ENCODE results near the gene HPX.

DNA sequence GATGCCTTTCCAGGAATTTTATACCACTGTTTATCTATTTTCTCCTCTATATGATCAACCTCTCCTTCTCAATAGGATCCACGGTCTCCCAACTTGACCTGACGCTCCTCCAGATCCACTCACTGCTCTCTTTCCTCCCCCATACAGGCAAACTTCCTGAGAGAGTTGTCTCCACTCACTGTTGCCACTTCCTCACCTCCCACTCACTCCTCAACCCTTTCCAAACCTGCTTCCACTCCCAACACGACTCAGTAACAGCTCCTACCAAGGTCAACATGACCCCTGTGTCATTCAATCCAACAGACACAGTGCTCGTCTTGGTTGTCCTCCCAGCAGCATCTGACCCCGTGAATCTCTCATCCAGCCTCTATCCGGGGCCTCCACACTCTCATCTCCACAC, 25.0 kb downstream of the HPX start:
- TF ChIP-seq, protein P1, sequence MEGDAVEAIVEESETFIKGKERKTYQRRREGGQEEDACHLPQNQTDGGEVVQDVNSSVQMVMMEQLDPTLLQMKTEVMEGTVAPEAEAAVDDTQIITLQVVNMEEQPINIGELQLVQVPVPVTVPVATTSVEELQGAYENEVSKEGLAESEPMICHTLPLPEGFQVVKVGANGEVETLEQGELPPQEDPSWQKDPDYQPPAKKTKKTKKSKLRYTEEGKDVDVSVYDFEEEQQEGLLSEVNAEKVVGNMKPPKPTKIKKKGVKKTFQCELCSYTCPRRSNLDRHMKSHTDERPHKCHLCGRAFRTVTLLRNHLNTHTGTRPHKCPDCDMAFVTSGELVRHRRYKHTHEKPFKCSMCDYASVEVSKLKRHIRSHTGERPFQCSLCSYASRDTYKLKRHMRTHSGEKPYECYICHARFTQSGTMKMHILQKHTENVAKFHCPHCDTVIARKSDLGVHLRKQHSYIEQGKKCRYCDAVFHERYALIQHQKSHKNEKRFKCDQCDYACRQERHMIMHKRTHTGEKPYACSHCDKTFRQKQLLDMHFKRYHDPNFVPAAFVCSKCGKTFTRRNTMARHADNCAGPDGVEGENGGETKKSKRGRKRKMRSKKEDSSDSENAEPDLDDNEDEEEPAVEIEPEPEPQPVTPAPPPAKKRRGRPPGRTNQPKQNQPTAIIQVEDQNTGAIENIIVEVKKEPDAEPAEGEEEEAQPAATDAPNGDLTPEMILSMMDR (conservative IDR thresholded peaks at IDR 0.05; ENCODE audit: low read depth, low read length) = no peak
- no peak for TF ChIP-seq POLR2A (IDR thresholded peaks at IDR 0.05; ENCODE audit: low read depth, low read length)
- no peak for TF ChIP-seq MXI1 (IDR thresholded peaks at IDR 0.05; ENCODE audit: borderline replicate concordance, low read depth, low read length)
- no peak for TF ChIP-seq BHLHE40 (IDR thresholded peaks at IDR 0.05; ENCODE audit: low read depth, low read length)
- no peak for TF ChIP-seq RFX5 (IDR thresholded peaks at IDR 0.05; ENCODE audit: low read depth, low read length)
- no peak for TF ChIP-seq FOS (IDR thresholded peaks at IDR 0.05; ENCODE audit: low read depth, low read length)
- no peak for TF ChIP-seq RCOR1 (IDR thresholded peaks at IDR 0.05; ENCODE audit: insufficient replicate concordance, low read length)
- no peak for TF ChIP-seq SMC3 (IDR thresholded peaks at IDR 0.05; ENCODE audit: low read depth, low read length)
- TF ChIP-seq, protein P2, sequence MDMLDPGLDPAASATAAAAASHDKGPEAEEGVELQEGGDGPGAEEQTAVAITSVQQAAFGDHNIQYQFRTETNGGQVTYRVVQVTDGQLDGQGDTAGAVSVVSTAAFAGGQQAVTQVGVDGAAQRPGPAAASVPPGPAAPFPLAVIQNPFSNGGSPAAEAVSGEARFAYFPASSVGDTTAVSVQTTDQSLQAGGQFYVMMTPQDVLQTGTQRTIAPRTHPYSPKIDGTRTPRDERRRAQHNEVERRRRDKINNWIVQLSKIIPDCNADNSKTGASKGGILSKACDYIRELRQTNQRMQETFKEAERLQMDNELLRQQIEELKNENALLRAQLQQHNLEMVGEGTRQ (IDR thresholded peaks at IDR 0.05; ENCODE audit: low read depth, low read length) = no peak
- TF ChIP-seq, protein P3, sequence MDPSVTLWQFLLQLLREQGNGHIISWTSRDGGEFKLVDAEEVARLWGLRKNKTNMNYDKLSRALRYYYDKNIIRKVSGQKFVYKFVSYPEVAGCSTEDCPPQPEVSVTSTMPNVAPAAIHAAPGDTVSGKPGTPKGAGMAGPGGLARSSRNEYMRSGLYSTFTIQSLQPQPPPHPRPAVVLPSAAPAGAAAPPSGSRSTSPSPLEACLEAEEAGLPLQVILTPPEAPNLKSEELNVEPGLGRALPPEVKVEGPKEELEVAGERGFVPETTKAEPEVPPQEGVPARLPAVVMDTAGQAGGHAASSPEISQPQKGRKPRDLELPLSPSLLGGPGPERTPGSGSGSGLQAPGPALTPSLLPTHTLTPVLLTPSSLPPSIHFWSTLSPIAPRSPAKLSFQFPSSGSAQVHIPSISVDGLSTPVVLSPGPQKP (IDR thresholded peaks at IDR 0.05; ENCODE audit: borderline replicate concordance, low read depth, low read length) = no peak
- no peak for TF ChIP-seq RAD21 (IDR thresholded peaks at IDR 0.05; ENCODE audit: low read length)
